ENCODE results near the gene LMO7.

GRCh38 chr13:75818179-75818967, 182.2 kb downstream of the LMO7 start:
- TF ChIP-seq CTCF (IDR thresholded peaks at IDR 0.05) (no peak), POLR2A (IDR thresholded peaks at IDR 0.05) (no peak)

Measured in testis (tissue), 2 donors.